CD4-positive, CD25-positive, alpha-beta regulatory T cell (primary cell): ENCODE results near the gene ALDH16A1. TPM values are rescaled to one million over a fixed set of nuclear protein-coding genes. Genes with fewer than 3 reads are reported as not detected.

Source experiments
- ATAC-seq, 2 donors: fragments of 150-1000 bp; cut with Tn5 transposase; one replicate each; pipeline ENCODE4 v1.10.0; 2021; ENCODE audit warnings: low read depth in 2 of 2, moderate number of reproducible peaks in 2 of 2, moderate library complexity in 1 of 2
- DNase-seq, 3 donors: peaks; one replicate each; pipeline versions ENCODE4 v3.0.0 to v3.0.0-alpha.2; 2012 to 2022; ENCODE audit warnings: mixed read lengths in 1 of 3
- H3K27ac ChIP-seq: one replicate; pipeline ENCODE4 v1.7.0; 2013; ENCODE audit warnings: mild to moderate bottlenecking, low read length; ENCODE audit not compliant: insufficient read depth, poor library complexity, severe bottlenecking
- H3K27me3 ChIP-seq: one replicate; pipeline ENCODE4 v1.7.0; 2013; ENCODE audit warnings: low read length; ENCODE audit not compliant: control insufficient read depth, insufficient read depth
- H3K36me3 ChIP-seq: one replicate; pipeline ENCODE4 v1.7.0; 2013; ENCODE audit warnings: mild to moderate bottlenecking, low read length, moderate library complexity; ENCODE audit not compliant: control insufficient read depth, insufficient read depth
- H3K4me1 ChIP-seq: 2 replicates; pipeline ENCODE4 v1.7.0; 2013; ENCODE audit warnings: mild to moderate bottlenecking, low read length; ENCODE audit not compliant: insufficient read depth, control insufficient read depth, poor library complexity, severe bottlenecking
- H3K4me3 ChIP-seq: one replicate; pipeline ENCODE4 v1.7.0; 2013; ENCODE audit warnings: low read depth, mild to moderate bottlenecking, low read length, moderate library complexity
- H3K9me3 ChIP-seq, 2 experiments: 1 replicate in 1 of 2; 2 replicates in 1 of 2; pipeline ENCODE4 v1.7.0; 2013; ENCODE audit warnings: low read length in 2 of 2, mild to moderate bottlenecking in 1 of 2, moderate library complexity in 1 of 2; ENCODE audit not compliant: control insufficient read depth in 2 of 2
- H3K27ac Mint-ChIP-seq, 3 donors: one replicate each; pipeline ENCODE4 v1.8.0; 2020 to 2022; ENCODE audit warnings: mild to moderate bottlenecking in 3 of 3, mixed read lengths in 3 of 3, moderate library complexity in 2 of 3
- H3K27me3 Mint-ChIP-seq: one replicate; pipeline ENCODE4 v1.8.0; 2022; ENCODE audit warnings: mild to moderate bottlenecking, mixed read lengths
- H3K36me3 Mint-ChIP-seq: one replicate; pipeline ENCODE4 v1.8.0; 2020; ENCODE audit warnings: mixed read lengths
- H3K4me1 Mint-ChIP-seq, 4 donors: one replicate each; pipeline ENCODE4 v1.8.0; 2020 to 2022; ENCODE audit warnings: mixed read lengths in 4 of 4, mild to moderate bottlenecking in 1 of 4
- H3K4me3 Mint-ChIP-seq, 4 donors: one replicate each; pipeline ENCODE4 v1.8.0; 2020 to 2022; ENCODE audit warnings: mild to moderate bottlenecking in 4 of 4, mixed read lengths in 4 of 4, moderate library complexity in 3 of 4
- H3K9me3 Mint-ChIP-seq, 7 donors: one replicate each; pipeline ENCODE4 v1.8.0; 2020 to 2022; ENCODE audit warnings: mixed read lengths in 7 of 7, mild to moderate bottlenecking in 3 of 7, moderate library complexity in 2 of 7
- polyA plus RNA-seq, 4 donors: library from polyadenylated mRNA; unstranded; fragments of 300-500 nt; fragmentation: Illumina TruSeq; gene quantifications; one replicate each; pipeline ENCODE4 v1.2.3, GENCODE V29; 2021
- total RNA-seq: library from RNA; stranded (reverse); gene quantifications from one replicate; pipeline ENCODE4 v1.2.3, GENCODE V29; 2022

The ALDH16A1 gene
- total and polyA plus RNA-seq, 5 donors from 2014 or later, result 32.7 to 47.1 (median 42.2) TPM

DNA sequence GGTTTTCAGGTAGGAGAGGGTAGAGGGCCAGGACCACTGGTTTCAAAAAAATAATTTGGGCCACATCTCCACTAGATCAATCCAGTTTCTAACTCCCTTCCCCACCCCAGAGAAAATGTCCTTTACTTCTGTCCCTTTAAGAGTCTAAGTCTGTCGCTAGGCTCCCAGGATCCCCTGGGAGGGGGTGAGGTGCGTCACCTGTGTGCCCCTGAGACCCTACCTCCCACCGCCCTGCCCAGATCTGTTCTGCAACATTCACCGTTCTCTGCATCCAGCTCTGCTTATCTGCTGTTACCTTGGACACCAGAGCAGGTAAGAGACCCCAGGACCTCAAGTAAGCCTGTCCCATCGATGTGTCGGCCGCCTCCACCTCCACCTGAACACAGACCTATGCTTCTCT, 27.8 kb upstream of the ALDH16A1 start, which contains the start of gene GFY:
Gene GFY (plus strand): TSS at position 211 of the 400 bp plus-strand sequence. CDS start 1,043 bp downstream, outside the sequence.
- H3K27ac ChIP-seq, result no peak within 1 kb of the TSS
- peak within 1 kb of the TSS in 1 of 3 donors; percentile 64 for H3K27ac Mint-ChIP-seq
- peaks cover 60% of the 10 kb centered on the region for H3K27me3 ChIP-seq
- H3K9me3 ChIP-seq, result no peaks in the 10 kb centered on the region
- H3K27me3 Mint-ChIP-seq, result peaks cover 97% of the 10 kb centered on the region
- H3K4me3 ChIP-seq, result no peak within 1 kb of the TSS
- H3K4me3 Mint-ChIP-seq, result peak within 1 kb of the TSS in 3 of 4 donors; percentile 65 to 78 (median 75)
- peaks cover 49% of the 10 kb centered on the region for H3K4me1 ChIP-seq
- no peaks in the 10 kb centered on the region for H3K36me3 ChIP-seq
- DNase-seq (no peak), ATAC-seq (no peak)
- peaks cover 5 to 77% (median 34%) of the 10 kb centered on the region in 4 donors for H3K4me1 Mint-ChIP-seq
- H3K9me3 Mint-ChIP-seq, result peaks cover 0 to 16% (median 0%) of the 10 kb centered on the region in 7 donors
- peaks cover 7% of the 10 kb centered on the region for H3K36me3 Mint-ChIP-seq

DNA sequence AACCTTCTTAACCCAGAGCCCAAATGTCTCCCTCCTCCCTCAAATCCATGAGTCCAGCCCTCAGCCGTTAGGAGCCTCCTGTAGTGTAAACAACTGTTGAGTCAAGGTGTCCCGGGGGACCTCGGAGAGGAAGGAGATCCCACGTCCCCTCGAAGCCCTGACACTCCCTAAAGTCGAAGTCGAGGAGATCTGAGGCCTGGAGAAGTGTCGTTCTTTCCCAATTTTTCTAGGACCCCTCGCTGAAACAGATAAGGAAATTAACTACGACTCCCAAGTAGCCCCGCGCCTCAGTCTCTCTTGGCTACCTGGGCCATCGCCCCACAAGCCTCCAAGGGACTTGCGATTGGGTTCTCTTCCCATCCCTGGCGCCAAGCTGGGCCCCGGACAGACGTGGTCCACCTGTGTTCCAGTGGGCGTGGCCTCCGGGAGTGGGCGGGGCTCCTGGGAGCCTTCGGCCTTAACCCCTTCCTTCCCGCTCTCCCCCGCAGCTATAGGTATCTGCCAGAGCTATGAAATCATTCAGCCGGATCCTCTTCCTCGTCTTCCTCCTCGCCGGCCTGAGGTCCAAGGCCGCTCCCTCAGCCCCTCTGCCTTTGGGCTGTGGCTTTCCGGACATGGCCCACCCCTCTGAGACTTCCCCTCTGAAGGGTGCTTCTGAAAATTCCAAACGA, 27.0 kb upstream of the ALDH16A1 start:
- H3K4me3 Mint-ChIP-seq, result no peak overlapping the region
- no peak overlapping the region for H3K4me3 ChIP-seq
- peaks cover 60% of the 10 kb centered on the region for H3K27me3 ChIP-seq
- H3K4me1 ChIP-seq, result peaks cover 49% of the 10 kb centered on the region
- peaks cover 5 to 75% (median 34%) of the 10 kb centered on the region in 4 donors for H3K4me1 Mint-ChIP-seq
- ATAC-seq (no peak), DNase-seq (no peak)
- no peak overlapping the region for H3K27ac Mint-ChIP-seq
- H3K36me3 ChIP-seq, result no peaks in the 10 kb centered on the region
- peaks cover 8% of the 10 kb centered on the region for H3K36me3 Mint-ChIP-seq
- no peaks in the 10 kb centered on the region for H3K9me3 ChIP-seq
- H3K27ac ChIP-seq, result no peak overlapping the region
- H3K9me3 Mint-ChIP-seq, result peaks cover 0 to 17% (median 0%) of the 10 kb centered on the region in 7 donors
- H3K27me3 Mint-ChIP-seq, result peaks cover 97% of the 10 kb centered on the region

DNA sequence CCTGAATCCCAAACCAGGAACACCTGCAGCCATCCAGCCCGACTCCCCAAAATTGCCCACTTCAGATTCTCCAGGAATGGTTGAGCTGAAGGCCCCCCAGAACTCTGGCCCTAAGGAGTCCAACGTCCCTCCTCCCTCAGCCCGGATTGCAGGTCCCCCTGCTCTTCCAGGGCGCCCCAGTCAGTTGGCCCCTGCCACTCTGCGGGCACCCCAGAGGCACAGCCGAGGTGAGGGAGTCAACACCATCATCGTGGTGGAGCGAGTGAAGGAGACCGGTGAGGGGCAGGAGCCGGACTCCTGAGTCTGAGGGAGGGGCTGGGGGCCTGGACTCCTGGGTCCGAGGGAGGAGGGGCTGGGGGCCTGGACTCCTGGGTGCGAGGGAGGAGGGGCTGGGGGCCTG, 25.7 kb upstream of the ALDH16A1 start:
- Histone ChIP-seq H3K27ac (no peak overlapping the region), H3K4me1 (peaks cover 46% of the 10 kb centered on the region), H3K36me3 (no peaks in the 10 kb centered on the region), H3K27me3 (peaks cover 50% of the 10 kb centered on the region), H3K9me3 (no peaks in the 10 kb centered on the region), H3K4me3 (no peak overlapping the region)
- Mint-ChIP-seq H3K4me3 (peak overlapping the region in 1 of 4 donors; percentile 36), H3K27ac (no peak overlapping the region), H3K4me1 (peaks cover 5 to 68% (median 26%) of the 10 kb centered on the region in 4 donors), H3K36me3 (peaks cover 8% of the 10 kb centered on the region), H3K27me3 (peaks cover 93% of the 10 kb centered on the region), H3K9me3 (peaks cover 0 to 15% (median 0%) of the 10 kb centered on the region in 7 donors)
- no peak for DNase-seq
- no peak for ATAC-seq

DNA sequence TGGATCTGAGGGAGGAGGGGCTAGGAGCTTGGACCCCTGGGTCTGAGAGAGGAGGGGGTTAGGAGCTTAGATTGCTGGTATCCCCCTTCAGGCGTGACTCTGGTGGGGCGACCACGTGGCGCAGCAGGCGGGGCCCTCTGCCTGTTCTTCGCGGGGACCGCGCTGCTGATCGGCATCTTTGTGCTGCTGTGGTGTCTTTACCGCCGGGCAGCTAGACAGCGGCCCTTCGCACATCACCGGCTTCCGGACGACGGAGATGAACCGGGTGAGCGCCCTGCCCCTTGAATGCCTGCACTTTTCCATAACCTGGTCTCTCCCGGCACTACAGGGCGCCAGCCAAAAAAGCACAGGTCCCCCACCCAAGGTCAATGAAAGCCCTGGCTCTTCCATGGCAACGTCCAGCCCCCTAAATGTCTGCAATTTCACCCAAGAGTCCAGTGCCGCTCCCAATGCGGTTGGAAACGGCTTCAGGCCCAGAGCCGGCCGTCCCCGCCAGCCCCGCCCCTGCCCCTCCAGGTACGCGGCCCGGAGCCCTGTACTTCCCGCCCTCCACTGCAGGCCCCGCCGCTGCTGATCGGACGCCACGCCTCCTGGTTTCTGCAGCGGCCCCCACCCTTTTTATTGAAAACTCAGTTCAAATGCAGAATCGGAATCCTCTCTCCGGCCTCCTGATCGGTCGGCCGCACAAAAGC, 25.0 kb upstream of the ALDH16A1 start:
- H3K9me3 Mint-ChIP-seq, result peaks cover 0 to 15% (median 0%) of the 10 kb centered on the region in 7 donors
- Histone ChIP-seq H3K9me3 (no peaks in the 10 kb centered on the region), H3K27ac (no peak overlapping the region), H3K27me3 (peaks cover 46% of the 10 kb centered on the region), H3K4me1 (peaks cover 46% of the 10 kb centered on the region), H3K36me3 (no peaks in the 10 kb centered on the region), H3K4me3 (no peak overlapping the region)
- peak in 1 of 3 donors; percentile 35 for DNase-seq
- peaks cover 3% of the 10 kb centered on the region for H3K36me3 Mint-ChIP-seq
- H3K27me3 Mint-ChIP-seq, result peaks cover 94% of the 10 kb centered on the region
- peak in 1 of 2 donors; percentile 23 for ATAC-seq
- H3K4me3 Mint-ChIP-seq, result peak overlapping the region in 3 of 4 donors; percentile 41 to 74 (median 67)
- no peak overlapping the region for H3K27ac Mint-ChIP-seq
- H3K4me1 Mint-ChIP-seq, result peaks cover 5 to 68% (median 21%) of the 10 kb centered on the region in 4 donors

DNA sequence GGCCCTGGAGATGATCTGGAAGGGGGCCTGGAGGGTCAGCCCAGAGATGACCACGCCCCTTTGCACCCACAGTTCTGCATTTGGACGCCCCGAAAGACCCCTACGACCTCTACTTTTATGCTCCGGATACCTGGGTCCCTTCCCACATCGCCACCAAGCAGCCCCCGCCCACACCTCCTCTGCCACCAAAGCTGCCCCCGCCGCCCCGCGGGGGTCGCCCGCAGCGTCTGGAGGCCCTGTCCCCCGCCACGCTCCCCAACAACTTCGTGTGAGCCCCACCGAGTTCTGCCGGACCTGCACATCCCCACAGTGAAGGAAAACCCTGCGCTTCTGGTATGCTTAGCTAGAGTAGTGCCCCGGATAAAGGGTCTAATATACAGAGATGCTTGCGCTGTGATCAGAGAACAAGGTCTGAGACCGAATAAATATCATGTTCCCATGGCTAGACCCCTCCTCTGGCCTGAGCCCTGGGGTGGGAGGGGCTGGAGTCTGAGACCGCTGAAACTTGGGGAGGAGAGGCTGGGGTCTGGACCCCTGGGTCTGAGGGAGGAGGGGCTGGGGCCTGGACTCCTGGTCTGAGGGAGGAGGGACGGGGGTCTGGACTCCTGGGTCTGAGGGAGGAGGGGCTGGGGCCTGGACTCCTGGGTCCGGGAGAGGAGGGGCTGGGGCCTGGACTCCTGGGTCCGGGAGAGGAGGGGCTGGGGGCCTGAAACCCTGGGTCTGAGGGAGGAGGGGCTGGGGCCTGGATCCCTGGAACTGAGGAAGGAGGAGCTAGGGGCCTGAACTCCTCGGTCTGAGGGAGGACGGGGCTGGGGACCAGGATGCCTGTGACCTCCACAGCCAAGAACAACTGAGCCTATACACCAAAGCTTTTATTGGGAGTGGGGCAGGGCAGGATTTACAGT, 24.2 kb upstream of the ALDH16A1 start:
- peaks cover 3% of the 10 kb centered on the region for H3K36me3 Mint-ChIP-seq
- no peak overlapping the region for H3K27ac ChIP-seq
- ATAC-seq (no peak), DNase-seq (no peak)
- peaks cover 45% of the 10 kb centered on the region for H3K4me1 ChIP-seq
- peaks cover 0 to 15% (median 1%) of the 10 kb centered on the region in 7 donors for H3K9me3 Mint-ChIP-seq
- no peak overlapping the region for H3K27ac Mint-ChIP-seq
- no peaks in the 10 kb centered on the region for H3K36me3 ChIP-seq
- no peak overlapping the region for H3K4me3 ChIP-seq
- peaks cover 44% of the 10 kb centered on the region for H3K27me3 ChIP-seq
- no peaks in the 10 kb centered on the region for H3K9me3 ChIP-seq
- H3K4me3 Mint-ChIP-seq, result peak overlapping the region in 2 of 4 donors; percentile 41 to 74
- H3K27me3 Mint-ChIP-seq, result peaks cover 91% of the 10 kb centered on the region
- H3K4me1 Mint-ChIP-seq, result peaks cover 1 to 67% (median 21%) of the 10 kb centered on the region in 4 donors

DNA sequence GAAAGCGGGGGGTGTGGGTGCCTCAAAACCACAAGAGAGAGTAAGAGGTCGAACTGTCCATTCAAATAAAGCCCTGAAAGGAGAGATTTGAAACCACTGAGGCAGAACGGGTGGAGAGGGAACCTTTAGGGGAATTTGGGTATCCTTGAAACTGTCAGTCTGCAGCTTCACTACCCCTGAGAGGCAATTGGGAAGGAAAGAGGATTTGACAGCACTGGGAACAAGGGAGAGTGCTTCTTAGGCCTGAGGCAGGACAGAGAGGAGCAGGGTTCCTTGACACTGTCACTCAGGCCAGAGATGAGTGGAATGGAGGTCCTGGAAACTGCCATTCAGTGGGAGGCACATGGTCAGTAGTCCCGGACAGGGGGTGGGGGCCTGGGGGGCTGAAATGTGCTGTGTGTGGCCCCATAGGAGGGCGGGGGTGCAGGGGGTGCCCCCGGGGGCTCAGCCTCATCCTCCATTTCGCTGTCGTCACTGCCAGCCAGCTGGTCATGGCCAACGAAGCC, 22.8 kb upstream of the ALDH16A1 start:
- peaks cover 3% of the 10 kb centered on the region for H3K36me3 Mint-ChIP-seq
- DNase-seq (no peak), ATAC-seq (no peak)
- no peak overlapping the region for H3K27ac ChIP-seq
- H3K4me1 Mint-ChIP-seq, result peaks cover 0 to 54% (median 18%) of the 10 kb centered on the region in 4 donors
- no peak overlapping the region for H3K4me3 Mint-ChIP-seq
- no peak overlapping the region for H3K27ac Mint-ChIP-seq
- H3K9me3 Mint-ChIP-seq, result peaks cover 0 to 15% (median 1%) of the 10 kb centered on the region in 7 donors
- H3K4me3 ChIP-seq, result no peak overlapping the region
- peaks cover 91% of the 10 kb centered on the region for H3K27me3 Mint-ChIP-seq
- H3K4me1 ChIP-seq, result peaks cover 39% of the 10 kb centered on the region
- peaks cover 43% of the 10 kb centered on the region for H3K27me3 ChIP-seq
- no peaks in the 10 kb centered on the region for H3K36me3 ChIP-seq
- no peaks in the 10 kb centered on the region for H3K9me3 ChIP-seq
